DND-41 (cell line): Measurements from ENCODE around the gene IGLON5.

Experiments
- ATAC-seq: fragments of 200-7000 bp; cut with Tn5 transposase; 3 replicates; pipeline ENCODE4 v1.9.1; 2021; ENCODE audit warnings: low read depth; ENCODE audit not compliant: insufficient read depth
- DNase-seq: peaks from one replicate; pipeline ENCODE4 v3.0.0-alpha.2; 2020
- H2AFZ ChIP-seq: 2 replicates; pipeline ENCODE4 v1.6.0; 2012; ENCODE audit warnings: low read depth, low read length
- H3K27ac ChIP-seq: 2 replicates; pipeline ENCODE4 v1.5.1; 2012; ENCODE audit warnings: low read length, inconsistent platforms
- H3K27me3 ChIP-seq: fragments of 200-600 bp; sonication (generic); 2 replicates; pipeline ENCODE4 v1.6.0; 2012; ENCODE audit warnings: low read length, mild to moderate bottlenecking, inconsistent platforms; ENCODE audit not compliant: insufficient read depth, poor library complexity
- H3K36me3 ChIP-seq: 2 replicates; pipeline ENCODE4 v1.5.1; 2012; ENCODE audit warnings: low read length, inconsistent platforms; ENCODE audit not compliant: insufficient read depth
- H3K4me1 ChIP-seq: 2 replicates; pipeline ENCODE4 v1.5.1; 2012; ENCODE audit warnings: mild to moderate bottlenecking, low read length; ENCODE audit not compliant: insufficient read depth
- H3K4me2 ChIP-seq: 2 replicates; pipeline ENCODE4 v1.6.0; 2012; ENCODE audit warnings: mild to moderate bottlenecking, moderate library complexity, low read length, inconsistent platforms; ENCODE audit not compliant: insufficient read depth
- H3K4me3 ChIP-seq, 2 experiments: fragments of 200-600 bp in 1 of 2; shearing (Covaris generic) in 1 of 2; 2 replicates each; pipeline ENCODE4 v1.5.1; 2012 to 2016; ENCODE audit warnings: inconsistent platforms in 2 of 2, low read length in 2 of 2, mild to moderate bottlenecking in 2 of 2, low read depth in 1 of 2, moderate library complexity in 1 of 2
- H3K79me2 ChIP-seq: 2 replicates; pipeline ENCODE4 v1.6.0; 2012; ENCODE audit warnings: low read length, inconsistent platforms; ENCODE audit not compliant: insufficient read depth
- H3K9ac ChIP-seq: 2 replicates; pipeline ENCODE4 v1.6.0; 2012; ENCODE audit warnings: low read depth, mild to moderate bottlenecking, inconsistent platforms, low read length, moderate library complexity
- H3K9me3 ChIP-seq: 2 replicates; pipeline ENCODE4 v1.5.1; 2012; ENCODE audit warnings: low read length, moderate library complexity, mild to moderate bottlenecking, inconsistent platforms; ENCODE audit not compliant: insufficient read depth, severe bottlenecking
- H4K20me1 ChIP-seq: 2 replicates; pipeline ENCODE4 v1.6.0; 2012; ENCODE audit warnings: low read length; ENCODE audit not compliant: insufficient read depth
- EZH2 ChIP-seq: IDR thresholded peaks from 3 replicates; pipeline ENCODE4 v1.6.1; 2012; ENCODE audit warnings: borderline replicate concordance, low read depth, mild to moderate bottlenecking, moderate library complexity, low read length, inconsistent platforms; ENCODE audit not compliant: severe bottlenecking
- TF ChIP-seq, protein P1 (sequence below): IDR thresholded peaks from 2 replicates; pipeline ENCODE4 v1.5.1; 2012; ENCODE audit warnings: borderline replicate concordance, low read length, moderate library complexity, mild to moderate bottlenecking; ENCODE audit not compliant: poor library complexity, severe bottlenecking; ENCODE audit errors: extremely low read depth

The IGLON5 gene

DNA sequence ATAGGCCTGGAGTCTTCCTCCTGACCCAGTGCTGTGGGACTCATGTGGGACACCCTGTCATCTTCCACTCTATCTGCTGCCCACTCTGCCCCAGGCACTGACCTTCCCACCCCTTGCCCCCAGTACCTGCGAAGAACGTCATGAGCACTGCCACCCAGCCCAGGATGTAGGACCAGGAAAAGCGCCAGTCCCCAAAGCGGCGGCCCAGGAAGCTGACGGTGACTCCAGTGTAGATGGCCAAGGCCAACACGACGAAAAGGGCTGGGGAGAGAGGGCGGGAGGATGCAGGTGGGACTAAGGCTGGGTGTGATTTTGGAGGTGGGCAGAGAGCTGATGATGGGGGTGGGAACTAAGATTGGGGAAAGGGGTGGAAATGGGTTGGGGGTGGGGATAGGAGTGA, 68.9 kb downstream of the IGLON5 start:
- no peak overlapping the region for H3K4me3 ChIP-seq
- H3K27ac ChIP-seq = no peak overlapping the region
- H3K27me3 ChIP-seq = no peaks in the 10 kb centered on the region
- no peak overlapping the region for H3K9ac ChIP-seq
- no peak for DNase-seq
- H4K20me1 ChIP-seq = no peaks in the 10 kb centered on the region
- H2AFZ ChIP-seq = no peak overlapping the region
- H3K4me1 ChIP-seq = peaks cover 11% of the 10 kb centered on the region
- no peaks in the 10 kb centered on the region for H3K36me3 ChIP-seq
- peaks cover 4% of the 10 kb centered on the region for H3K9me3 ChIP-seq
- H3K4me2 ChIP-seq = no peak overlapping the region
- no peaks in the 10 kb centered on the region for H3K79me2 ChIP-seq
- TF ChIP-seq, protein P1, sequence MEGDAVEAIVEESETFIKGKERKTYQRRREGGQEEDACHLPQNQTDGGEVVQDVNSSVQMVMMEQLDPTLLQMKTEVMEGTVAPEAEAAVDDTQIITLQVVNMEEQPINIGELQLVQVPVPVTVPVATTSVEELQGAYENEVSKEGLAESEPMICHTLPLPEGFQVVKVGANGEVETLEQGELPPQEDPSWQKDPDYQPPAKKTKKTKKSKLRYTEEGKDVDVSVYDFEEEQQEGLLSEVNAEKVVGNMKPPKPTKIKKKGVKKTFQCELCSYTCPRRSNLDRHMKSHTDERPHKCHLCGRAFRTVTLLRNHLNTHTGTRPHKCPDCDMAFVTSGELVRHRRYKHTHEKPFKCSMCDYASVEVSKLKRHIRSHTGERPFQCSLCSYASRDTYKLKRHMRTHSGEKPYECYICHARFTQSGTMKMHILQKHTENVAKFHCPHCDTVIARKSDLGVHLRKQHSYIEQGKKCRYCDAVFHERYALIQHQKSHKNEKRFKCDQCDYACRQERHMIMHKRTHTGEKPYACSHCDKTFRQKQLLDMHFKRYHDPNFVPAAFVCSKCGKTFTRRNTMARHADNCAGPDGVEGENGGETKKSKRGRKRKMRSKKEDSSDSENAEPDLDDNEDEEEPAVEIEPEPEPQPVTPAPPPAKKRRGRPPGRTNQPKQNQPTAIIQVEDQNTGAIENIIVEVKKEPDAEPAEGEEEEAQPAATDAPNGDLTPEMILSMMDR = no peak
- no peak for TF ChIP-seq EZH2
- ATAC-seq = no peak
